Stimulated activated naive CD8-positive, alpha-beta T cell treated with anti-CD3 and anti-CD28 coated beads, Interleukin-15, Interleukin-2, amounts not matched to agents 100 U/mL and 50 U/mL, for 24 hours (primary cell): ENCODE data around the gene KCNB1.
A peak's percentile ranks its signal among the peaks of the same experiment; 100 is the strongest.
"Not testable (repeated sequence)": the region's sequence is repeated elsewhere in the genome, so short reads cannot be mapped to it uniquely, and the experiment has no call there.

ENCODE experiments used
- ATAC-seq: fragments of 150-1000 bp; cut with Tn5 transposase; one replicate; pipeline ENCODE4 v1.10.0; 2021
- DNase-seq: peaks from one replicate; pipeline ENCODE4 v3.0.0; 2021

The KCNB1 gene

DNA sequence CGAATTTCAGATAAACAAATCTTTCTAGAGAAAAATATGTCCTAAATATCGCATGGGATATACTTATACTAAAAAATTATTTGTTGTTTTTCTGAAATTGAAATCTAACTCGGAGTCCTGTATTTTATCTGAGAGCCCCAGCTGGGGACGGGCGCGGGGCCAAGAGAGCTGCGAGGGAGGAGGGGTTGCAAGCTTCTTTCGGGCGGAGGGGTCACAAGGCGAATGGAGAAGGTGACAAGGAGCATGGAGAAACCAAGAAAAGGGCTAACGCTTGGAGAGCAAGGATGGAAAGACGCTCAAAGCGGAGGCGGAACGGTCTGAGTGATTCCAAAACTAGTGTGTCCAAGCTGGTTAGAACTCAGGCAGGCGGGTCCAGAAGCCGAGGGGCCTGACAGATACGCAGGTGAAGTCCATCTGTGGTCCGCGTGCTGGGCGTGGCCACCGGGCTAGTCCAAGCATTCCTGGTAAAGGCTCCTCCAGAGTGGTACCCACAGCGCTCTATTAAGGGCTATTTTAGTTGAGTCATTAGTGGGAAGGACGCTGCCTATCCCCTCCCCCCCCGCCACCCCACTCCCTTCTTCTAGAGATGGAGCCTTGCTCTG is 163.2 kb downstream of the KCNB1 start:
- DNase-seq (no peak), ATAC-seq (no peak)

DNA sequence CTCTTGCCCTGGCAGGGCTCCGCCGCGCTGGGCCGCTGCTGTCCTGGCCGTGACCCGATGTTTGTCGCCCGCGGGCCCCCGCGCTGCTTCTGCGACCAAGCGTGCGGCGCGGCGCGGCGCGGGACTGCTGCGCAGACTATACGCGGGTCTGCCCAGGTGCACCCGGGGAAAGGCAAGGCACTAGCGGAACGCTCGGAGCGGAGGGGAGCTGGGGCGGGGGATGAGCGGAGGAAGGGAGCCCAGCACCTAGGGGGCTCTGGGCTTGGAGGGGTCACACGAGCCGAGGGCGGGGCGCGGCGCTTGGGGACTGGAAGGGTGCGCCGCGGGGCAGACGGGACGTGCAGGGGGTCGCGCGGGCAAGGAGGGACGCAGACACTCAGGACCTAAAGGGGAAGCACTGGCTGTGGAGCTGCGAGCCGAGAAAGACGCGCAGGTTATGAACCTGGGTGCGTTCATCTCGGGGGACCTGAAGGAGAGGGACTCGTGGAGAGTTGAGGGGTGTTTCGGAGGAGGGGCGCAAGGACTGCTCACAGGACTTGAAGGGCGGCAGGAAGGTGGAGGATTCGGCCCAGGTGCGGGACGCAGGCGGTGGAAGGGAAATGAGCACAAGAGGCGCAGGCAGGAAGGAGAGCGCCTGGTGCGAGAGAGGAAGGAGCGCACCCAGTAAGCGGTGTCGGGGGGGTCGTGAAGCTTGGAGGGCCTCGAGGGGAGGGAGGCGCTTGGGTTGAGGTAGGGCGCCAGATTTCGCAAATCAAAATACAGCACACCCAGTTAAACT is 163.8 kb downstream of the KCNB1 start:
- DNase-seq (peak; percentile 24), ATAC-seq (peak; percentile 45)

DNA sequence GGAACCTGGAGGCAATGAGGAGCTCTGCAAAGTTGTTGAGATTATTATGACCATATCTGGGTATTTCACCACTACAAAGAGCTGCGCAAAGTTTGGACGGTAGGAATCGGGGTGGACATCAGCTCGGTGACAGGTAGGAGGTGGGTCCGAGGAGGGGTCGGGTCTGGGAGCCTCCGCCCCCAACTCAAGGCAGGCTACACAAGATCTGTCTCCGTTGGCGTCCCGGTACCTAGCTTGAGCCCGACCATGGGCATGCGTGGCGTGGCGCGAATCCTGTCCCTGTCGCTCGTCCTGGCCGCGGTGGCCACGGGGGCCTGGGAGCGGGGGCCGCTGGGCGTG is 164.4 kb downstream of the KCNB1 start:
- DNase-seq (no peak), ATAC-seq (no peak)

DNA sequence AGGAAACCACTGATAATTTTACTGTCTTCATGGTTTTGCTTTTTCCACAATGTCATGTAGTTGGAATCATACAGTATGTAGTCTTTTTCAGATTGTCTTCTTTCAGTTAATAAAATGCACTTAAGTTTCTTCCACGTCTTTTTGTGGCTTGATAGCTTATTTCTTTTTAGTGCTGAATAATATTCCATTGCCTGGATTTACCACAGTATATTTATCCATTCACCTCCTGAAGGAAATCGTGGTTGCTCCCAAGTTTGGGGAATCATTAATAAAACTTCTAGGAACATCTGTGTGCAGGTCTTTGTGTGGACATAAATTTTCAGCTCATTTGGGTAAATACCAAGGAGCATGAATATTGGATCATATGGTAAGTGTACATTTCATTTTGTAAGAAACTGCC is 165.8 kb downstream of the KCNB1 start:
- DNase-seq (no peak), ATAC-seq (no peak)

DNA sequence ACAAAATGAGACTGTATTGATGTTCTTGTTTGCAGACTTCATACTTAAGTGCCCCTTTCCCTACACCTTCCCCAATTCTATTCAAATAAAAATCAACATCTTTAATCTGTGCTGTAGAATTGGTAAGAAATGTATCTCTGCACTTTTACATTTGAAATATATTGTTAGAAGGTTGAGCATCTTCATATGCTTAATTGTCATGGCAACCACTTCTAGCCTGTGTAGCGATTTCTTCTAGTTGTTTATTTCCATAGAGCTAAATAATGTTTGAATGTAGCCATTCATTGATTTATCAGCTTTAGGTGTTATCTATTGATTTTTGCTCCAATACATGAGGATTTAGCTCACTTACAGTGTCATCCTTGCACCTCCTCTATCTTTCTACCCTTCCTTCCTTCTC is 166.9 kb downstream of the KCNB1 start:
- DNase-seq (no peak), ATAC-seq (no peak)

DNA sequence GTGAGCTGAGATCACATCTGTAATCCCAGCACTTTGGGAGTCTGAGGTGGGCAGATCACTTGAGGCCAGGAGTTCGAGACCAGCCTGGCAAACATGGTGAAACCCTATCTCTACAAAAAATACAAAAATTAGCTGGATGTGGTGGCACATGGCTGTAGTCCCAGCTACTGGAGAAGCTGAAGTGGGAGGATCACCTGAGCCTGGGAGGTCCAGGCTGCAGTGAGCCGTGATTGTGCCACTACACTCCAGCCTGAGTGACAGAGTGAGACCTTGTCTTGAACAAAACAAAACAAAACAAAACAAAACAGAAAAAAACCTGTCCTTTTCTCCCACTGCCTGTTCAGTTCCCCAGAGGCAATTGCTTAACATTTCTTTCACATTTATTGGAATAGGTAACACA is 168.4 kb downstream of the KCNB1 start:
- ATAC-seq, DNase-seq: not testable (repeated sequence)
